Erythroblast (primary cell): ENCODE data around the gene NUP42.

Experiments
- GATA1 ChIP-seq: IDR thresholded peaks from 2 replicates; pipeline ENCODE4 v1.6.1; 2011; ENCODE audit warnings: low read depth, mild to moderate bottlenecking, control low read depth, low read length, moderate library complexity
- POLR2A ChIP-seq: IDR thresholded peaks from 2 replicates; pipeline ENCODE4 v1.6.1; 2011; ENCODE audit warnings: mild to moderate bottlenecking, low read length

- no peak for TF ChIP-seq POLR2A
- TF ChIP-seq GATA1: no peak
These were observed 2.4 kb downstream of the NUP42 start for GRCh38 chr7:23184291-23184690.
